Muscle layer of duodenum (tissue), 2 donors: ENCODE results near the gene PIM2.

Experiments used
- H3K27ac ChIP-seq: one replicate; pipeline ENCODE4 v1.7.0; 2013; ENCODE audit warnings: mild to moderate bottlenecking, low read length
- H3K27me3 ChIP-seq: one replicate; pipeline ENCODE4 v1.7.0; 2013; ENCODE audit warnings: low read depth, mild to moderate bottlenecking, control low read depth, low read length
- H3K36me3 ChIP-seq, 2 donors: one replicate each; pipeline ENCODE4 v1.7.0; 2013; ENCODE audit warnings: low read length in 2 of 2, control low read depth in 1 of 2, mild to moderate bottlenecking in 1 of 2; ENCODE audit not compliant: insufficient read depth in 2 of 2, control insufficient read depth in 1 of 2
- H3K4me1 ChIP-seq, 2 donors: one replicate each; pipeline ENCODE4 v1.7.0; 2013; ENCODE audit warnings: low read length in 2 of 2, mild to moderate bottlenecking in 2 of 2, control low read depth in 1 of 2, moderate library complexity in 1 of 2; ENCODE audit not compliant: insufficient read depth in 2 of 2, control insufficient read depth in 1 of 2
- H3K4me3 ChIP-seq, 2 donors: one replicate each; pipeline ENCODE4 v1.7.0; 2013; ENCODE audit warnings: low read length in 2 of 2, low read depth in 1 of 2, mild to moderate bottlenecking in 1 of 2
- H3K9me3 ChIP-seq, 2 donors: one replicate each; pipeline ENCODE4 v1.7.0; 2013; ENCODE audit warnings: low read length in 2 of 2, control low read depth in 1 of 2, mild to moderate bottlenecking in 1 of 2; ENCODE audit not compliant: control insufficient read depth in 1 of 2
- donor health status: healthy.

Gene PIM2

DNA sequence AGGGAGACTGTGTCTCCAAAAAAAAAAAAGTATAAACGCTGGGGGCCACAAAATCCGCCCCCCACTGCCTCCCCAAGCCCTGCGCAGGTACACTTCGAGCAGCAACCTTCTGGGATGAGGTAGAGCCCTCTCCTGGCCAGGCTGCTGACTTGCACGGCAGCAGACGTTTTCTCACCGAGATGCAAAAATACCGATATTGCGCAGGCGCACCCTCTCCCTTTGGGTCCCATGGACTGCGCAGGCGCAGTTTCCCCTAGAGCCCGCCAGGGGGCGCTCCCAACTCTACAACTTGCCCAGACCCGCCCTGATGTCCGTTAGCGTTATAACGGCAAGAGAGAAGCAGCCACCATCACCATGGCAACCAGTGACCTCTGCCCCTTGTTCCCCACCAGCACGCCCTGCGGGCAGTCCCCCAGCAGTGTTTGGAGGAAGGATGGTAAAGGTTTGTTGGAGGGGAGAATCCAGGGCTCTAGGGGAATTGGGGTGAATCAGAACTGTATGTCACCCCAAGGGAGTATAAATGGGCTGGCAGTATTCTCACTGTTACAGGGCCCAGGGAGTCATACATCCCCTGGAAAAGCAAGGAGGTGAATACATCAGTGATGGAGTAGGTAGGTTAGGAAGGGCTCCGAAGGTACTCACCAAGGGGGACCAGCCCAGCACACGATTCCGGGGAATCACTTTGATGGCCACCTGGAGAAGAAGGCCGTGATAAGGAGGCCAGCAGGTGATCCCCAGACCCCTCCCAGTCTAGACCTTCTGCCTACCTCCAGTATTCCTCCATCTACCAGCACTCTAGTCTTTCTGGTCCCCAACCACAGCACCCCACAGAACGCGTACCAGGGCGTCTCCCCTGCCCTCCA is 1.5 kb downstream of the PIM2 start:
- Histone ChIP-seq H3K4me1 (peaks cover 0 to 8% of the 10 kb centered on the region in 2 donors), H3K27ac (peak overlapping the region; percentile 31), H3K36me3 (peaks cover 9 to 13% of the 10 kb centered on the region in 2 donors), H3K9me3 (no peaks in the 10 kb centered on the region), H3K4me3 (peak overlapping the region; percentile 32 to 33), H3K27me3 (no peaks in the 10 kb centered on the region)

DNA sequence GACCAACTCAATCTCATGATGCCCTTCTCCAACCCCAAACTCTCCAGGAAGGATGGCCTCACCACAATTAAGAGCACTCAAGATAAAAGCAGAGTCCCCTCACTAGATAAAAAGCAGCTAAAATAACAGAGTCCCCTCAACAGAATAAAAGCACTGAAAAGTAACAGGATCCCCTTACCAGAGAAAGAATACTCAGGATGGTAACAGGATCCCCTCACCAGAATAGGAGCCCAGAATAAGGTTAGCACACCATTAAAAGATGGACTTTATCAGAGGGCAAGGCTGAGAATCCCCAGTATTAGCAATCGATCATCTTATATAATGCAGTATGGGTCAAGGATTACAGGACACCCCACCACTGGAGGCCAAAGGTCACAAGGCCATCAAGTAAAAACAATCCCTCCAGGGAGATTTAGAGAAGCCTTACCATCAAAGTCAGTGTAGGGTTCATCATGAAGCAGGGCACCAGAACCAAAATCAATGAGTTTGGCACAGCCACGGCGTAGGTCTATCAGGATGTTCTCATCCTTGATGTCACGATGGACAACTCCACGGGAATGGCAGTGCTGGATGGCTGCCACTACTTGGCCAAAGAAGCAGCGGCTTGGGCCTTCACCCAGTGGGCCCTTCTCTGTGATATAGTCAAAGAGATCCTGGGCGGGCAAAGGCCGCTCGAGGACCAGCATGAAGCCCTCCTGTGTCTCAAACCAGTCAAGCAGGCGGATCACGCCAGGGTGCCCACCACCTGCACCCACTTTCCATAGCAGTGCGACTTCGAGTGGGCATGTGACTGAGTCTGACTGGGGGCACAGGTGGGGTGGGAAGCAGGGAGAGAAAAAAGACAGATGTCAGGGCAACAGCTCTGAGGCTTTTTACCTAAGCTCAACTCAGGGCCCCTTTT is 4.0 kb downstream of the PIM2 start:
- H3K27me3 ChIP-seq = no peaks in the 10 kb centered on the region
- H3K36me3 ChIP-seq = peaks cover 7 to 9% of the 10 kb centered on the region in 2 donors
- H3K4me3 ChIP-seq = no peak overlapping the region
- no peaks in the 10 kb centered on the region for H3K9me3 ChIP-seq
- peaks cover 0 to 19% of the 10 kb centered on the region in 2 donors for H3K4me1 ChIP-seq
- H3K27ac ChIP-seq = no peak overlapping the region

- Histone ChIP-seq H3K9me3 (no peaks in the 10 kb centered on the region), H3K27me3 (no peaks in the 10 kb centered on the region), H3K4me3 (no peak overlapping the region), H3K27ac (no peak overlapping the region), H3K36me3 (peaks cover 7 to 9% of the 10 kb centered on the region in 2 donors), H3K4me1 (peaks cover 0 to 14% of the 10 kb centered on the region in 2 donors)
Observed at GRCh38 chrX:48913605-48914366, 5.0 kb downstream of the PIM2 start.

- Histone ChIP-seq H3K27me3 (no peaks in the 10 kb centered on the region), H3K4me1 (peaks cover 0 to 12% of the 10 kb centered on the region in 2 donors), H3K9me3 (no peaks in the 10 kb centered on the region), H3K4me3 (peak within 1 kb of the TSS; percentile 80 to 83), H3K36me3 (peaks cover 8 to 9% of the 10 kb centered on the region in 2 donors), H3K27ac (peak within 1 kb of the TSS; percentile 87)
Observed at GRCh38 chrX:48911412-48912182, 7.2 kb downstream of the PIM2 start, which contains the start of gene SLC35A2. Gene SLC35A2, minus strand, starts transcription at chrX:48911646. Its CDS starts 10 bp downstream, at chrX:48911636.

GRCh38 chrX:48910926-48911411 is 7.9 kb downstream of the PIM2 start:
- peak overlapping the region; percentile 80 to 83 for H3K4me3 ChIP-seq
- no peaks in the 10 kb centered on the region for H3K27me3 ChIP-seq
- H3K9me3 ChIP-seq = no peaks in the 10 kb centered on the region
- H3K27ac ChIP-seq = peak overlapping the region; percentile 87
- H3K36me3 ChIP-seq = peaks cover 14 to 15% of the 10 kb centered on the region in 2 donors
- peaks cover 0 to 12% of the 10 kb centered on the region in 2 donors for H3K4me1 ChIP-seq

- peaks cover 18 to 21% of the 10 kb centered on the region in 2 donors for H3K36me3 ChIP-seq
- H3K9me3 ChIP-seq = no peaks in the 10 kb centered on the region
- H3K4me1 ChIP-seq = peaks cover 0 to 12% of the 10 kb centered on the region in 2 donors
- no peaks in the 10 kb centered on the region for H3K27me3 ChIP-seq
- no peak overlapping the region for H3K27ac ChIP-seq
- no peak overlapping the region for H3K4me3 ChIP-seq
Observed at GRCh38 chrX:48909703-48910294, 9.0 kb downstream of the PIM2 start.

GRCh38 chrX:48908600-48908999 is 10.2 kb downstream of the PIM2 start:
- Histone ChIP-seq H3K36me3 (peaks cover 11 to 23% of the 10 kb centered on the region in 2 donors), H3K27me3 (no peaks in the 10 kb centered on the region), H3K9me3 (no peaks in the 10 kb centered on the region), H3K27ac (no peak overlapping the region), H3K4me1 (peaks cover 0 to 12% of the 10 kb centered on the region in 2 donors), H3K4me3 (no peak overlapping the region)

DNA sequence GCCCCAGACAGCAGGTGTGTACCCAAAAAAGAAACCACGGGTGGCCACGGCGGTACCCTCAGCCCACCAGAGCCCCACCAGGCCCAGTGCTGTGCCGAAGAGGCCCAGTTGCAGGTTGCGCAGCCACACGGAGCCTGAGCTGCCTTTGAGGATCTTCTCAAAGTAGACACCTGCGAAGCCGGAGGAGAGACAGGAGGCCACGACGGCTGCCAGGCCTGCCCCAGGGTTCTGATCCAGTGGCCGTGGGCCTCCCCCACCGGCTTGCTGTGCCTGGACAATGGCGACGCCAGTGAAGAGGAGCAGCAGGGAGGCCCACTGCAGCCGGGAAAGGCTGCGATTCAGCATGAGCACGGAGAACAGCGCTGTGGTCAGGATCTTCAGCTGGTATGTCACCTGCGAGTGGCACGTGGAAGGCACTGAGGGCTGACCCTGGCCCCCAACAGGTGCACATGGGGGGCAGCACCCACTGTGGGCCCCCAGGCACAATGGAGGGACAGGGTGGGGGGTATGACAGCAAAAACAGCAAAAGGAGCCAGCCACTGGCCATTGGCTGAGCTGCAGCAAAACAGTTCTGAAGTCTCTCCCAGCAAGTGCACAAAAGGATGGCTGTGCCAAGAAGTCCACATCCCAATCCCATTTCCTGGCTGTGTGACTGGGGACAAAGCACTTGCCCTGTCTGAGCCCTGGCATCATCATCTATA is 13.6 kb downstream of the PIM2 start:
- Histone ChIP-seq H3K4me1 (peaks cover 0 to 3% of the 10 kb centered on the region in 2 donors), H3K27ac (no peak overlapping the region), H3K27me3 (no peaks in the 10 kb centered on the region), H3K36me3 (peaks cover 10 to 44% of the 10 kb centered on the region in 2 donors), H3K4me3 (no peak overlapping the region), H3K9me3 (no peaks in the 10 kb centered on the region)

- Histone ChIP-seq H3K27ac (no peak overlapping the region), H3K36me3 (peaks cover 10 to 44% of the 10 kb centered on the region in 2 donors), H3K9me3 (no peaks in the 10 kb centered on the region), H3K27me3 (no peaks in the 10 kb centered on the region), H3K4me1 (no peaks in the 10 kb centered on the region), H3K4me3 (no peak overlapping the region)
Observed at GRCh38 chrX:48904626-48905025, 14.2 kb downstream of the PIM2 start.
